ENCODE results near the gene RAPGEF3. TPM values are rescaled to one million over a fixed set of nuclear protein-coding genes. Genes with fewer than 3 reads are reported as not detected.

The RAPGEF3 gene
- total and polyA plus RNA-seq, 3 experiments from 2014 or later, result 0.15 to 1.1 (median 0.95) TPM

DNA sequence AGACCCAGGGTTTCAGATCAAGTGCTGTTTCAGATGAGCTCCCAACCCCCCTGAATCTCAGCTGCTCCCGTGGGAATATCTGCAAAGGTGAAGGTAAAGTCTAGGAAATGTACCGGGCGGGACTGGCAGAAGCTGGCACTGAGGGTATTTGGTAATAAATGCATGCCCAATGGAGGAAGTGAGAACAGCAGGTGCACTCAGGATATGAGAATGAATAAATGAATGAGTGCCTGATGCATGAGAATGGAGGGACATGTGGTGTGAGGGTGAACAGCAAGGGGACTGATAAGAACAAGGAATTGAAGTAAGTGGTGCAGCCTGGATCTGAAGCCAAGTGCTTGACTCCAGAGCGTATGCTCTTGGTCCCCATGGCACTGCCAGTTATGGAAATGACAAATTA is 11.6 kb downstream of the RAPGEF3 start:
- H3K9me3 Mint-ChIP-seq, result no peaks in the 10 kb centered on the region
- ChIA-PET CTCF (interaction anchor here (0.6 to 9.6 kb wide), 4 partner anchors 12 to 91 kb away, joined by 3 to 414 read pairs (median 6); partner anchors contain the start of gene SLC48A1), POLR2A (no interaction called here)
- H3K36me3 ChIP-seq (ENCODE audit: insufficient read depth, low read length), result no peaks in the 10 kb centered on the region
- H3K27ac Mint-ChIP-seq, result no peak overlapping the region
- peaks cover 6% of the 10 kb centered on the region for H3K4me1 ChIP-seq (ENCODE audit: insufficient read depth, low read length)
- H3K27me3 Mint-ChIP-seq, result peaks cover 10 to 27% of the 10 kb centered on the region in 2 donors
- peaks cover 4 to 11% (median 5%) of the 10 kb centered on the region in 3 donors for H3K4me1 Mint-ChIP-seq
- no peaks in the 10 kb centered on the region for H3K9me3 ChIP-seq (ENCODE audit: low read length)
- H3K27me3 ChIP-seq (ENCODE audit: insufficient read depth, low read length, poor library complexity, severe bottlenecking), result peaks cover 2% of the 10 kb centered on the region
- DNase-seq, result no peak
- no peak overlapping the region for H3K4me3 ChIP-seq (ENCODE audit: low read length)
- H3K27ac ChIP-seq (ENCODE audit: low read depth, low read length), result no peak overlapping the region
- no peaks in the 10 kb centered on the region for H3K36me3 Mint-ChIP-seq
- no peak overlapping the region for H3K4me3 Mint-ChIP-seq

DNA sequence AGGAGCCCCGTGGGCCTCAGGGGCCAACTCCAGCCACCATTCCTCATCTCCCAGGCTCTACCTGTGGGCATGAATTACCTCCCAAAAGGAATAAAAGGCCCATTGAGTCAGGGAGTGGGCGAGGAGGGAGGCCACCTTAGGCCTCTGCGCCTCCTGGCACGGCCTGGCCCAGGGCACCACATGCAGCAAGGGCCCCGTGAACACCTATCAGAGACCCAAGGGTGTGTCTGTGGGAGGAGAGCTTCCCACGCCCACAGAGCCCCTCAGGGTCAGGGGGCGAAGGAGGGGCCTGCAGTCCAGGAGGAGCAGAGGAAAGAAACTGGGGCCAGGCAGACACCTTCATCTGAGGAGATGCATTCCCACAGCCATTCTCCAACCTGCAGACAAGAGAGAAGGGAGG is 12.2 kb downstream of the RAPGEF3 start:
- POLR2A ChIA-PET, result no interaction called here

DNA sequence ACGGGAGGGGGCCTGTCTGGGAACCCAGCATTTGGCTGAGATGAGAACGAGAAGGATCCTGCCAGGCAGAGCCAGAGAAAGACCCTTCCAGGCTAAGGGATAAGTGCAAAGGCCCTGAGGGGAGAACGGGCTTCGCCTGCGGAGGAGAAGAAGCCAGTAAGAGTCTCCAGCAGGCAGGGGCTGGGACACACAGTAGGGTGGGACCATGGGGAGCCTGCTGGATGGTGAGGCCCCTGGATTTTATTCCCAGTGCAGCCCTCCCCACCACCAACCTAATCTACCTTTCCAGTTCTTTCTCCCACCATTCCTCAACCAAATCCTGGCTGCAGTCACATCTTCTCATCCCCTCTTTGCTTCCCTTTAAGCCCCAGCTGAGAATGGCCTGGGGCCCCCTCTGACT is 12.6 kb downstream of the RAPGEF3 start:
- H3K27me3 ChIP-seq (ENCODE audit: insufficient read depth, low read length, poor library complexity, severe bottlenecking), result peaks cover 2% of the 10 kb centered on the region
- peaks cover 15 to 21% (median 15%) of the 10 kb centered on the region in 3 donors for H3K4me1 Mint-ChIP-seq
- no peak overlapping the region for H3K4me3 Mint-ChIP-seq
- ChIA-PET POLR2A (no interaction called here), CTCF (interaction anchor here (5.9 to 9.6 kb wide), 2 partner anchors 13 to 28 kb away, joined by 156 to 414 read pairs; partner anchors contain the start of genes RAPGEF3 and SLC48A1)
- no peaks in the 10 kb centered on the region for H3K9me3 ChIP-seq (ENCODE audit: low read length)
- H3K9me3 Mint-ChIP-seq, result no peaks in the 10 kb centered on the region
- H3K36me3 ChIP-seq (ENCODE audit: insufficient read depth, low read length), result no peaks in the 10 kb centered on the region
- peaks cover 17% of the 10 kb centered on the region for H3K4me1 ChIP-seq (ENCODE audit: insufficient read depth, low read length)
- no peak for DNase-seq
- no peak overlapping the region for H3K4me3 ChIP-seq (ENCODE audit: low read length)
- no peaks in the 10 kb centered on the region for H3K36me3 Mint-ChIP-seq
- H3K27me3 Mint-ChIP-seq, result peaks cover 10 to 27% of the 10 kb centered on the region in 2 donors
- no peak overlapping the region for H3K27ac Mint-ChIP-seq
- H3K27ac ChIP-seq (ENCODE audit: low read depth, low read length), result no peak overlapping the region

More for the DNA sequence above, 12.2 kb downstream of the RAPGEF3 start:
- Mint-ChIP-seq H3K27ac (no peak overlapping the region), H3K27me3 (peaks cover 10 to 27% of the 10 kb centered on the region in 2 donors), H3K4me3 (no peak overlapping the region), H3K36me3 (no peaks in the 10 kb centered on the region), H3K4me1 (peaks cover 10 to 17% (median 10%) of the 10 kb centered on the region in 3 donors), H3K9me3 (no peaks in the 10 kb centered on the region)
- CTCF ChIA-PET, result interaction anchor here (0.6 to 9.6 kb wide), 4 partner anchors 13 to 91 kb away, joined by 3 to 414 read pairs (median 6); partner anchors contain the start of gene SLC48A1
- H3K27ac ChIP-seq (ENCODE audit: low read depth, low read length), result no peak overlapping the region
- H3K9me3 ChIP-seq (ENCODE audit: low read length), result no peaks in the 10 kb centered on the region
- H3K36me3 ChIP-seq (ENCODE audit: insufficient read depth, low read length), result no peaks in the 10 kb centered on the region
- no peak overlapping the region for H3K4me3 ChIP-seq (ENCODE audit: low read length)
- H3K4me1 ChIP-seq (ENCODE audit: insufficient read depth, low read length), result peaks cover 12% of the 10 kb centered on the region
- no peak for DNase-seq
- H3K27me3 ChIP-seq (ENCODE audit: insufficient read depth, low read length, poor library complexity, severe bottlenecking), result peaks cover 2% of the 10 kb centered on the region

DNA sequence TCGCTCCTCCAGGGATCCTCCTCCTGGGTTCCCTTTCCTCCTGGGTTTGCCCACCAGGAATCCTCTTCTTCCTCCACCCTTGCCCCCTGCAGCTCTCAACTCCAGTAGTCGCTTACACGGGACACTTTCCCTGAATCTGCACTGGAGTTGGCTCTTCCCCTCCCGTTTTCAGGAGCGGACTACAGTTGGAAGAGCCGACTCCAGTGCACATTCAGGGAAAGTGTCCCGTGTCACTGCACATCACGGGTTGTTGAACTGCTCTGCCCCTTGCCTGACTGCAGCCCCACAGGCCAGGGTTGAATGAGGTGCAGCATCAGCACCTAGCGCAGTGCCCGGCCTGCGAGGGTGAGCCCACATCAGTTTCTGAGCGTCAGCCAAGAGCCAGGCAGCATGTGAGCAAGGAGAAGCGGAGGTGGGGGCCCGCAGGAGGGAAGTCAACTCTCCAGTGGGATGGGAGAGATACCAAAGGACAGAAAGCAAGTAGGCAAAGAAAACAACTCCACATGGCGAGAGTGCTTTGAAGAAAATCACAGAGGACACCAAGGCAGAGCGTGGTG is 13.1 kb downstream of the RAPGEF3 start:
- Histone ChIP-seq H3K4me1 (ENCODE audit: insufficient read depth, low read length) (peaks cover 21% of the 10 kb centered on the region), H3K27me3 (ENCODE audit: insufficient read depth, low read length, poor library complexity, severe bottlenecking) (peaks cover 2% of the 10 kb centered on the region), H3K27ac (ENCODE audit: low read depth, low read length) (no peak overlapping the region), H3K9me3 (ENCODE audit: low read length) (no peaks in the 10 kb centered on the region), H3K4me3 (ENCODE audit: low read length) (no peak overlapping the region), H3K36me3 (ENCODE audit: insufficient read depth, low read length) (no peaks in the 10 kb centered on the region)
- no peaks in the 10 kb centered on the region for H3K36me3 Mint-ChIP-seq
- H3K4me1 Mint-ChIP-seq, result peaks cover 18 to 26% (median 19%) of the 10 kb centered on the region in 3 donors
- H3K27ac Mint-ChIP-seq, result peak overlapping the region in 1 of 8 donors; percentile 70
- ChIA-PET CTCF (interaction anchor here (1.6 to 9.6 kb wide), 6 partner anchors 13 to 91 kb away, joined by 3 to 414 read pairs (median 143); partner anchors contain the start of genes ENDOU, RAPGEF3 and SLC48A1), POLR2A (no interaction called here)
- DNase-seq, result no peak
- peaks cover 10 to 27% of the 10 kb centered on the region in 2 donors for H3K27me3 Mint-ChIP-seq
- H3K9me3 Mint-ChIP-seq, result no peaks in the 10 kb centered on the region
- H3K4me3 Mint-ChIP-seq, result no peak overlapping the region

GRCh38 chr12:47744778-47745436 is 13.8 kb downstream of the RAPGEF3 start:
- Histone ChIP-seq H3K27me3 (ENCODE audit: insufficient read depth, low read length, poor library complexity, severe bottlenecking) (peaks cover 2% of the 10 kb centered on the region), H3K27ac (ENCODE audit: low read depth, low read length) (no peak overlapping the region), H3K4me3 (ENCODE audit: low read length) (no peak overlapping the region), H3K36me3 (ENCODE audit: insufficient read depth, low read length) (no peaks in the 10 kb centered on the region), H3K9me3 (ENCODE audit: low read length) (no peaks in the 10 kb centered on the region), H3K4me1 (ENCODE audit: insufficient read depth, low read length) (peaks cover 21% of the 10 kb centered on the region)
- Mint-ChIP-seq H3K27me3 (peaks cover 9 to 27% of the 10 kb centered on the region in 2 donors), H3K27ac (peak overlapping the region in 1 of 8 donors; percentile 78), H3K36me3 (no peaks in the 10 kb centered on the region), H3K4me1 (peaks cover 19 to 33% (median 21%) of the 10 kb centered on the region in 3 donors), H3K4me3 (no peak overlapping the region), H3K9me3 (no peaks in the 10 kb centered on the region)
- ChIA-PET CTCF (interaction anchor here (1.1 to 9.6 kb wide), 15 partner anchors 14 to 713 kb away, joined by 3 to 414 read pairs (median 9); partner anchors contain the start of genes ENDOU, HDAC7, RAPGEF3 and RPAP3), POLR2A (interaction anchor here (1.4 kb wide), 1 partner anchor 83 kb away, joined by 3 read pairs; no protein-coding TSS in a partner anchor)
- no peak for DNase-seq

DNA sequence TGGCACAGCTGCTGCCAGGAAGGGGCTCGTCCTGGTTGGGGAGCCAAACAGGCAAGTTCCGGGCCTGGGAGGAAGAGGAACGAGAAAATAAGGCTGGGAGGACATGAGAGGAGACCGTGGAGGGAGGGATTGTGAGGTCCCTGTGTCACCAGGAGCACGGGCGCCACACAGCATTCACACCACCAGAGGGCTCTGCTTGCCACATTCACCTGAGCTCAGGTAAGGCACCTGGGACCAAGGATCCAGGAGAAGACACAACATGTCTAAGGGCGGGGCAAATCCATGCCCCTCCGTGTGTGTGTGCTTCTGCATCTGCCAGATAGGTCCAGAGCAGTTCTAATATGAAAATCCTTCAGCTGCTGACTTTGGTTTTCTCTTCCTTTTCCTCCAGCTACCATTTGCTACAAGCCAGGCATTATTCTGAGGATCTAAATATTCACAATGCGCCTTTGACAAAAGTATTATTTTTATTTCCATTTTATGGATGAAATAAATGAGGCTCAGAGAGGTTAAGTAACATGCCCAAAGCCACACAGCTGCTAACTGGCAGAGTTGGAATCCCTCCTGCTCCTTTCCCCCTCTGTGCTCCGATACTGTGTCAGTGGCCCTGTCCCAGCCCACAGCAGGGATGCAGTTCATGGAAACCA is 14.6 kb downstream of the RAPGEF3 start:
- H3K9me3 ChIP-seq (ENCODE audit: low read length), result no peaks in the 10 kb centered on the region
- H3K36me3 ChIP-seq (ENCODE audit: insufficient read depth, low read length), result no peaks in the 10 kb centered on the region
- no peak overlapping the region for H3K4me3 Mint-ChIP-seq
- H3K27ac Mint-ChIP-seq, result peak overlapping the region in 1 of 8 donors; percentile 79
- POLR2A ChIA-PET, result interaction anchor here (1.1 to 1.4 kb wide), 2 partner anchors 14 to 84 kb away, joined by 3 read pairs; partner anchors contain the start of gene RAPGEF3
- peaks cover 19 to 37% (median 25%) of the 10 kb centered on the region in 3 donors for H3K4me1 Mint-ChIP-seq
- no peaks in the 10 kb centered on the region for H3K9me3 Mint-ChIP-seq
- no peak overlapping the region for H3K27ac ChIP-seq (ENCODE audit: low read depth, low read length)
- H3K4me1 ChIP-seq (ENCODE audit: insufficient read depth, low read length), result peaks cover 21% of the 10 kb centered on the region
- no peak overlapping the region for H3K4me3 ChIP-seq (ENCODE audit: low read length)
- peaks cover 8 to 25% of the 10 kb centered on the region in 2 donors for H3K27me3 Mint-ChIP-seq
- DNase-seq, result peak; percentile 26 to 74 (median 39)
- H3K27me3 ChIP-seq (ENCODE audit: insufficient read depth, low read length, poor library complexity, severe bottlenecking), result peaks cover 2% of the 10 kb centered on the region
- CTCF ChIA-PET, result interaction anchor here (1.0 to 9.6 kb wide), 18 partner anchors 15 to 712 kb away, joined by 3 to 414 read pairs (median 5); partner anchors contain the start of genes ENDOU, HDAC7, RAPGEF3 and RPAP3
- H3K36me3 Mint-ChIP-seq, result no peaks in the 10 kb centered on the region

GRCh38 chr12:47743311-47743860 is 15.3 kb downstream of the RAPGEF3 start:
- Histone ChIP-seq H3K4me1 (ENCODE audit: insufficient read depth, low read length) (peaks cover 21% of the 10 kb centered on the region), H3K27me3 (ENCODE audit: insufficient read depth, low read length, poor library complexity, severe bottlenecking) (peaks cover 2% of the 10 kb centered on the region), H3K36me3 (ENCODE audit: insufficient read depth, low read length) (no peaks in the 10 kb centered on the region), H3K27ac (ENCODE audit: low read depth, low read length) (no peak overlapping the region), H3K9me3 (ENCODE audit: low read length) (no peaks in the 10 kb centered on the region), H3K4me3 (ENCODE audit: low read length) (no peak overlapping the region)
- no peak overlapping the region for H3K4me3 Mint-ChIP-seq
- peak overlapping the region in 1 of 8 donors; percentile 79 for H3K27ac Mint-ChIP-seq
- no peaks in the 10 kb centered on the region for H3K9me3 Mint-ChIP-seq
- H3K4me1 Mint-ChIP-seq, result peaks cover 19 to 37% (median 25%) of the 10 kb centered on the region in 3 donors
- ChIA-PET POLR2A (interaction anchor here (1.1 to 1.4 kb wide), 2 partner anchors 15 to 85 kb away, joined by 3 read pairs; partner anchors contain the start of gene RAPGEF3), CTCF (interaction anchor here (1.0 to 9.6 kb wide), 26 partner anchors 9 to 711 kb away, joined by 3 to 414 read pairs (median 6); partner anchors contain the start of genes ENDOU, RAPGEF3, RPAP3 and SLC48A1)
- no peak for DNase-seq
- no peaks in the 10 kb centered on the region for H3K36me3 Mint-ChIP-seq
- H3K27me3 Mint-ChIP-seq, result peaks cover 5 to 24% of the 10 kb centered on the region in 2 donors

All from CD8-positive, alpha-beta memory T cell (primary cell).